Stimulated activated naive CD8-positive, alpha-beta T cell treated with anti-CD3 and anti-CD28 coated beads, Interleukin-15, Interleukin-2, amounts not matched to agents 100 U/mL and 50 U/mL, for 24 hours (primary cell): ENCODE measurements around the gene CD300LD.

Source experiments
- ATAC-seq: fragments of 150-1000 bp; cut with Tn5 transposase; one replicate; pipeline ENCODE4 v1.10.0; 2021
- DNase-seq: peaks from one replicate; pipeline ENCODE4 v3.0.0; 2021

CD300LD gene

GRCh38 chr17:74543891-74544760 lies 48.0 kb downstream of the CD300LD start:
- no peak for ATAC-seq

GRCh38 chr17:74543406-74543805 lies 48.7 kb downstream of the CD300LD start:
- ATAC-seq (no peak), DNase-seq (no peak)

More at GRCh38 chr17:74543891-74544760, 48.0 kb downstream of the CD300LD start:
- no peak for DNase-seq

GRCh38 chr17:74542727-74543383 lies 49.2 kb downstream of the CD300LD start:
- DNase-seq (no peak), ATAC-seq (no peak)

- ATAC-seq: no peak
- no peak for DNase-seq
These were observed 49.9 kb downstream of the CD300LD start for GRCh38 chr17:74542166-74542565.

GRCh38 chr17:74541176-74542111 lies 50.6 kb downstream of the CD300LD start:
- ATAC-seq: no peak
- no peak for DNase-seq

- DNase-seq: no peak
- no peak for ATAC-seq
These were observed 52.7 kb downstream of the CD300LD start for GRCh38 chr17:74539281-74539820.

- no peak for DNase-seq
- ATAC-seq: no peak
These were observed 55.2 kb downstream of the CD300LD start for GRCh38 chr17:74536890-74537289.

GRCh38 chr17:74532115-74532514 lies 60.0 kb downstream of the CD300LD start:
- peak; percentile 31 for DNase-seq
- peak; percentile 32 for ATAC-seq

GRCh38 chr17:74531231-74531761 lies 60.8 kb downstream of the CD300LD start, which contains the start of gene CD300LB:
CD300LB (minus strand) TSS chr17:74531475; CDS start chr17:74531350, 125 bp downstream.
- ATAC-seq (no peak), DNase-seq (peak; percentile 2)

- ATAC-seq (no peak), DNase-seq (no peak)
These were observed 61.3 kb downstream of the CD300LD start for GRCh38 chr17:74530831-74531150.
